ENCODE measurements around the gene RFTN1.

- TF ChIP-seq CTCF (IDR thresholded peaks at IDR 0.05; ENCODE audit: extremely low read depth in 1 of 2, insufficient read depth in 1 of 2, low read depth in 1 of 2, low read length in 2 of 2): no peak
- TF ChIP-seq POLR2A (IDR thresholded peaks at IDR 0.05; ENCODE audit: low read depth, low read length): no peak
- TF ChIP-seq MAX (IDR thresholded peaks at IDR 0.05; ENCODE audit: insufficient read depth, insufficient read length): no peak
- TF ChIP-seq EZH2 (IDR thresholded peaks at IDR 0.05; ENCODE audit: borderline replicate concordance, low read depth, low read length, severe bottlenecking): no peak
- TF ChIP-seq MYC (IDR thresholded peaks at IDR 0.05; ENCODE audit: low read depth, low read length): no peak
- no peak for TF ChIP-seq JUN (IDR thresholded peaks at IDR 0.05; ENCODE audit: borderline replicate concordance, insufficient read depth, insufficient read length, low read depth)
- TF ChIP-seq POLR2AphosphoS5 (IDR thresholded peaks at IDR 0.05; ENCODE audit: insufficient read depth, low read depth, low read length): no peak
- no peak for TF ChIP-seq FOS (IDR thresholded peaks at IDR 0.05; ENCODE audit: borderline replicate concordance, insufficient read depth, low read length)
- no peak for TF ChIP-seq GATA2 (IDR thresholded peaks at IDR 0.05; ENCODE audit: insufficient read depth, insufficient read length, low read depth, low read length)
These were observed 215.3 kb downstream of the RFTN1 start for GRCh38 chr3:16297997-16298885.
